ENCODE measurements around the gene ZNF384.

Gene ZNF384

GRCh38 chr12:6653342-6653741 is 35.8 kb downstream of the ZNF384 start:
- no peak for DNase-seq

- no peak for DNase-seq
These were observed 36.8 kb downstream of the ZNF384 start for GRCh38 chr12:6652391-6652790.

GRCh38 chr12:6650832-6651231 is 38.3 kb downstream of the ZNF384 start:
- DNase-seq, result no peak

GRCh38 chr12:6647083-6647604 is 42.0 kb downstream of the ZNF384 start, which contains the start of gene ACRBP:
Gene ACRBP (minus strand): TSS chr12:6647432. CDS start chr12:6647366, 66 bp downstream.
- no peak for DNase-seq

- no peak for DNase-seq
These were observed 42.7 kb downstream of the ZNF384 start for GRCh38 chr12:6646276-6647082.

- no peak for DNase-seq
These were observed 44.3 kb downstream of the ZNF384 start for GRCh38 chr12:6644903-6645302.

GRCh38 chr12:6644257-6644596 is 44.9 kb downstream of the ZNF384 start:
- no peak for DNase-seq

- no peak for DNase-seq
These were observed 45.5 kb downstream of the ZNF384 start for GRCh38 chr12:6643569-6644256.

- DNase-seq, result no peak
These were observed 48.0 kb downstream of the ZNF384 start for GRCh38 chr12:6641131-6641530.

GRCh38 chr12:6640497-6640896 is 48.7 kb downstream of the ZNF384 start:
- no peak for DNase-seq

GRCh38 chr12:6639151-6639801 is 49.9 kb downstream of the ZNF384 start:
- no peak for DNase-seq

- DNase-seq, result no peak
These were observed 50.9 kb downstream of the ZNF384 start for GRCh38 chr12:6638305-6638704.

GRCh38 chr12:6635856-6636531 is 53.2 kb downstream of the ZNF384 start, which contains the start of gene LPAR5:
Gene LPAR5 (minus strand): TSS chr12:6635959. CDS start chr12:6621248, 14,711 bp downstream.
- no peak for DNase-seq

GRCh38 chr12:6635375-6635855 is 53.8 kb downstream of the ZNF384 start:
- DNase-seq, result peak; percentile 39

- peak; percentile 43 for DNase-seq
These were observed 56.9 kb downstream of the ZNF384 start for GRCh38 chr12:6632026-6632983.

- no peak for DNase-seq
These were observed 57.6 kb downstream of the ZNF384 start for GRCh38 chr12:6631549-6631961.

- DNase-seq, result no peak
These were observed 58.4 kb downstream of the ZNF384 start for GRCh38 chr12:6630736-6631135.

GRCh38 chr12:6627616-6628015 is 61.6 kb downstream of the ZNF384 start:
- DNase-seq, result no peak

- DNase-seq, result no peak
These were observed 62.4 kb downstream of the ZNF384 start for GRCh38 chr12:6626654-6627283.

- DNase-seq, result no peak
These were observed 68.3 kb downstream of the ZNF384 start for GRCh38 chr12:6620885-6621274.

Data from activated CD4-positive, alpha-beta T cell treated with anti-CD3 and anti-CD28 coated beads, Interleukin-2, amount 50 U/mL, for 1 hour (primary cell).